OCI-LY7 (cell line): ENCODE results near the gene HCFC1R1.

ENCODE experiments used
- EZH2phosphoT487 ChIP-seq: fragments of 200-600 bp; sonication (generic); IDR thresholded peaks from 2 replicates; pipeline ENCODE4 v1.6.1; 2018; ENCODE audit warnings: low read depth, borderline replicate concordance, mild to moderate bottlenecking, mixed run types, antibody characterized with exemption, low read length, moderate library complexity, mixed read lengths
- TF ChIP-seq, protein P1 (sequence below): fragments of 200-600 bp; sonication (generic); conservative IDR thresholded peaks from 2 replicates; pipeline ENCODE4 v1.5.1; 2014; ENCODE audit warnings: mild to moderate bottlenecking, antibody characterized with exemption, low read length, moderate library complexity, mixed read lengths

GRCh38 chr16:3027489-3027795, 3.7 kb upstream of the HCFC1R1 start:
- TF ChIP-seq, protein P1, sequence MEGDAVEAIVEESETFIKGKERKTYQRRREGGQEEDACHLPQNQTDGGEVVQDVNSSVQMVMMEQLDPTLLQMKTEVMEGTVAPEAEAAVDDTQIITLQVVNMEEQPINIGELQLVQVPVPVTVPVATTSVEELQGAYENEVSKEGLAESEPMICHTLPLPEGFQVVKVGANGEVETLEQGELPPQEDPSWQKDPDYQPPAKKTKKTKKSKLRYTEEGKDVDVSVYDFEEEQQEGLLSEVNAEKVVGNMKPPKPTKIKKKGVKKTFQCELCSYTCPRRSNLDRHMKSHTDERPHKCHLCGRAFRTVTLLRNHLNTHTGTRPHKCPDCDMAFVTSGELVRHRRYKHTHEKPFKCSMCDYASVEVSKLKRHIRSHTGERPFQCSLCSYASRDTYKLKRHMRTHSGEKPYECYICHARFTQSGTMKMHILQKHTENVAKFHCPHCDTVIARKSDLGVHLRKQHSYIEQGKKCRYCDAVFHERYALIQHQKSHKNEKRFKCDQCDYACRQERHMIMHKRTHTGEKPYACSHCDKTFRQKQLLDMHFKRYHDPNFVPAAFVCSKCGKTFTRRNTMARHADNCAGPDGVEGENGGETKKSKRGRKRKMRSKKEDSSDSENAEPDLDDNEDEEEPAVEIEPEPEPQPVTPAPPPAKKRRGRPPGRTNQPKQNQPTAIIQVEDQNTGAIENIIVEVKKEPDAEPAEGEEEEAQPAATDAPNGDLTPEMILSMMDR, result no peak
- no peak for TF ChIP-seq EZH2phosphoT487
